NT2/D1 (cell line): ENCODE measurements around the gene ZIC2.

Experiments used
- DNase-seq: peaks from one replicate; pipeline ENCODE4 v3.0.0-alpha.2; 2011; ENCODE audit warnings: low read depth, low spot score
- H3K27me3 ChIP-seq: 2 replicates; pipeline ENCODE4 v1.6.0; 2011; ENCODE audit warnings: mild to moderate bottlenecking; ENCODE audit not compliant: insufficient read length, insufficient read depth
- H3K36me3 ChIP-seq: 2 replicates; pipeline ENCODE4 v1.6.1; 2011; ENCODE audit warnings: mild to moderate bottlenecking, low read length, mixed read lengths; ENCODE audit not compliant: insufficient read depth, insufficient read length
- H3K4me1 ChIP-seq: 2 replicates; pipeline ENCODE4 v1.5.1; 2011; ENCODE audit not compliant: insufficient read depth, insufficient read length
- H3K4me3 ChIP-seq: 2 replicates; pipeline ENCODE4 v1.5.1; 2011; ENCODE audit warnings: low read depth; ENCODE audit not compliant: insufficient read length
- H3K9ac ChIP-seq: 2 replicates; pipeline ENCODE4 v1.6.0; 2011; ENCODE audit warnings: low read depth; ENCODE audit not compliant: insufficient read length
- H3K9me3 ChIP-seq: 2 replicates; pipeline ENCODE4 v1.5.1; 2011; ENCODE audit warnings: mild to moderate bottlenecking, low read length; ENCODE audit not compliant: insufficient read depth
- SUZ12 ChIP-seq: IDR thresholded peaks from 2 replicates; pipeline ENCODE4 v1.6.1; 2011; ENCODE audit not compliant: insufficient read length, insufficient read depth; ENCODE audit errors: extremely low read depth
- YY1 ChIP-seq: IDR thresholded peaks from 2 replicates; pipeline ENCODE4 v1.6.1; 2011; ENCODE audit not compliant: insufficient read length, insufficient read depth
- ZNF274 ChIP-seq: IDR thresholded peaks from 2 replicates; pipeline ENCODE4 v1.6.1; 2011; ENCODE audit warnings: mild to moderate bottlenecking, low read depth, low read length

ZIC2 gene

GRCh38 chr13:99988529-99989275, 7.1 kb downstream of the ZIC2 start:
- Histone ChIP-seq H3K4me1 (peaks cover 9% of the 10 kb centered on the region), H3K36me3 (no peaks in the 10 kb centered on the region), H3K9ac (no peak overlapping the region), H3K27me3 (peaks cover 75% of the 10 kb centered on the region), H3K4me3 (no peak overlapping the region), H3K9me3 (no peaks in the 10 kb centered on the region)
- TF ChIP-seq SUZ12 (no peak), ZNF274 (no peak), YY1 (no peak)
- DNase-seq, result no peak

GRCh38 chr13:99989276-99990125, 7.9 kb downstream of the ZIC2 start:
- peaks cover 9% of the 10 kb centered on the region for H3K4me1 ChIP-seq
- no peaks in the 10 kb centered on the region for H3K36me3 ChIP-seq
- peaks cover 75% of the 10 kb centered on the region for H3K27me3 ChIP-seq
- DNase-seq, result no peak
- no peak overlapping the region for H3K9ac ChIP-seq
- no peaks in the 10 kb centered on the region for H3K9me3 ChIP-seq
- no peak overlapping the region for H3K4me3 ChIP-seq
- no peak for TF ChIP-seq YY1
- no peak for TF ChIP-seq ZNF274
- TF ChIP-seq SUZ12, result no peak

- TF ChIP-seq YY1 (no peak), SUZ12 (no peak), ZNF274 (no peak)
- Histone ChIP-seq H3K9ac (peak overlapping the region; percentile 67), H3K4me3 (peak overlapping the region; percentile 19), H3K36me3 (no peaks in the 10 kb centered on the region), H3K9me3 (no peaks in the 10 kb centered on the region), H3K4me1 (peaks cover 9% of the 10 kb centered on the region), H3K27me3 (peaks cover 79% of the 10 kb centered on the region)
- DNase-seq, result no peak
Observed at GRCh38 chr13:99990126-99990977, 8.8 kb downstream of the ZIC2 start.

- TF ChIP-seq SUZ12, result no peak
- TF ChIP-seq ZNF274, result no peak
- TF ChIP-seq YY1, result no peak
- DNase-seq, result no peak
- peaks cover 83% of the 10 kb centered on the region for H3K27me3 ChIP-seq
- peaks cover 9% of the 10 kb centered on the region for H3K4me1 ChIP-seq
- H3K9ac ChIP-seq, result peak overlapping the region; percentile 67
- H3K4me3 ChIP-seq, result peak overlapping the region; percentile 19
- no peaks in the 10 kb centered on the region for H3K9me3 ChIP-seq
- H3K36me3 ChIP-seq, result no peaks in the 10 kb centered on the region
Observed at GRCh38 chr13:99991013-99991827, 9.6 kb downstream of the ZIC2 start.

GRCh38 chr13:99991828-99992775, 10.5 kb downstream of the ZIC2 start:
- peak overlapping the region; percentile 19 for H3K4me3 ChIP-seq
- H3K4me1 ChIP-seq, result peaks cover 9% of the 10 kb centered on the region
- H3K9me3 ChIP-seq, result no peaks in the 10 kb centered on the region
- H3K27me3 ChIP-seq, result peaks cover 89% of the 10 kb centered on the region
- no peak overlapping the region for H3K9ac ChIP-seq
- no peaks in the 10 kb centered on the region for H3K36me3 ChIP-seq
- DNase-seq, result no peak
- TF ChIP-seq YY1 (no peak), ZNF274 (no peak), SUZ12 (no peak)

GRCh38 chr13:99992949-99993351, 11.4 kb downstream of the ZIC2 start:
- H3K9me3 ChIP-seq, result no peaks in the 10 kb centered on the region
- no peak for DNase-seq
- no peak overlapping the region for H3K4me3 ChIP-seq
- peaks cover 6% of the 10 kb centered on the region for H3K4me1 ChIP-seq
- TF ChIP-seq YY1, result no peak
- TF ChIP-seq SUZ12, result no peak
- no peak for TF ChIP-seq ZNF274
- H3K27me3 ChIP-seq, result peaks cover 87% of the 10 kb centered on the region
- H3K36me3 ChIP-seq, result no peaks in the 10 kb centered on the region
- H3K9ac ChIP-seq, result no peak overlapping the region
